C4-2B (cell line): ENCODE measurements around the gene CA11.

Experiments used
- CTCF ChIP-seq: fragments of 450-650 bp; conservative IDR thresholded peaks from 2 replicates; pipeline ENCODE4 v1.5.1; 2017; ENCODE audit warnings: mild to moderate bottlenecking
- ZFX ChIP-seq: fragments of 450-650 bp; IDR thresholded peaks from 2 replicates; pipeline ENCODE4 v1.6.1; 2017

- TF ChIP-seq CTCF (no peak), ZFX (no peak)
Observed at GRCh38 chr19:48673436-48674100, 27.6 kb upstream of the CA11 start.
